SK-N-SH (cell line): ENCODE data around the gene GRM7. TPM values are rescaled to one million over a fixed set of nuclear protein-coding genes. Genes with fewer than 3 reads are reported as not detected.

ENCODE experiments used
- CTCF ChIA-PET: fragments of 300-600, 350-600 bp; formaldehyde crosslinking; extraction: SDS; loops from one replicate; lab custom pipeline; 2021; lab: Yijun Ruan, JAX
- POLR2A ChIA-PET: fragments of 350-600 bp; sonication (Branson Sonifier 250); formaldehyde crosslinking; extraction: SDS; loops from one replicate; lab custom pipeline; 2020; ENCODE audit warnings: antibody characterized with exemption, inconsistent platforms; lab: Yijun Ruan, JAX
- DNase-seq: peaks from one replicate; pipeline ENCODE4 v3.0.0; 2012
- H2AFZ ChIP-seq: fragments of 200-600 bp; sonication (generic); 2 replicates; pipeline ENCODE4 v1.8.1; 2016; ENCODE audit warnings: antibody characterized with exemption, mild to moderate bottlenecking, low read depth
- H3F3A ChIP-seq: fragments of 200-600 bp; sonication (generic); replicated peaks from 2 replicates; pipeline ENCODE3; 2016; ENCODE audit warnings: antibody characterized with exemption, mild to moderate bottlenecking; ENCODE audit not compliant: insufficient read depth
- H3K27ac ChIP-seq, 2 experiments: fragments of 200-500 bp in 1 of 2; fragments of 200-600 bp in 1 of 2; sonication (Bioruptor generic) in 1 of 2; sonication (generic), shearing (Covaris generic) in 1 of 2; 2 replicates each; pipeline versions ENCODE4 v1.5.1 to v1.6.1; 2014 to 2016; ENCODE audit warnings: low read depth in 2 of 2, inconsistent platforms in 1 of 2, low read length in 1 of 2, mild to moderate bottlenecking in 1 of 2, mixed read lengths in 1 of 2
- H3K27me3 ChIP-seq: fragments of 200-600 bp; sonication (generic), shearing (Covaris generic); 2 replicates; pipeline ENCODE4 v1.6.1; 2016; ENCODE audit warnings: mixed run types; ENCODE audit not compliant: insufficient read depth
- H3K36me3 ChIP-seq, 2 experiments: fragments of 200-500 bp in 1 of 2; fragments of 200-600 bp in 1 of 2; sonication (Bioruptor generic) in 1 of 2; sonication (generic) in 1 of 2; replicated peaks in 1 of 2; 2 replicates each; pipeline versions ENCODE3 to v1.5.1; 2014 to 2016; ENCODE audit warnings: low read length in 1 of 2, mild to moderate bottlenecking in 1 of 2; ENCODE audit not compliant: insufficient read depth in 2 of 2, control insufficient read depth in 1 of 2
- H3K4me1 ChIP-seq, 2 experiments: fragments of 200-500 bp in 1 of 2; fragments of 200-600 bp in 1 of 2; sonication (Bioruptor generic) in 1 of 2; sonication (generic), shearing (Covaris generic) in 1 of 2; 2 replicates each; pipeline versions ENCODE4 v1.5.1 to v1.6.1; 2014 to 2016; ENCODE audit warnings: low read depth in 1 of 2, low read length in 1 of 2, mixed run types in 1 of 2; ENCODE audit not compliant: insufficient read depth in 2 of 2, control insufficient read depth in 1 of 2
- H3K4me2 ChIP-seq: fragments of 200-600 bp; sonication (generic), shearing (Covaris generic); 2 replicates; pipeline ENCODE4 v1.6.1; 2017; ENCODE audit warnings: mixed run types
- H3K4me3 ChIP-seq, 2 experiments: fragments of 200-500 bp in 1 of 2; fragments of 200-600 bp in 1 of 2; sonication (Bioruptor generic) in 1 of 2; sonication (generic), shearing (Covaris generic) in 1 of 2; 2 replicates each; pipeline versions ENCODE4 v1.5.1 to v1.8.1; 2014 to 2016; ENCODE audit warnings: low read depth in 2 of 2, inconsistent platforms in 1 of 2, low read length in 1 of 2, mild to moderate bottlenecking in 1 of 2, mixed read lengths in 1 of 2, moderate library complexity in 1 of 2
- H3K79me2 ChIP-seq: fragments of 200-600 bp; sonication (generic); 2 replicates; pipeline ENCODE4 v1.8.1; 2017; ENCODE audit warnings: mild to moderate bottlenecking; ENCODE audit not compliant: insufficient read depth
- H3K9ac ChIP-seq: fragments of 200-600 bp; sonication (generic); 2 replicates; pipeline ENCODE4 v1.6.1; 2017; ENCODE audit warnings: mixed run types
- H3K9me2 ChIP-seq: fragments of 200-600 bp; sonication (generic); 2 replicates; pipeline ENCODE4 v1.6.1; 2017; ENCODE audit warnings: mixed run types
- H3K9me3 ChIP-seq: fragments of 200-600 bp; sonication (generic); 2 replicates; pipeline ENCODE4 v1.6.1; 2017; ENCODE audit warnings: mixed run types, mild to moderate bottlenecking, moderate library complexity
- H4K20me1 ChIP-seq: fragments of 200-600 bp; sonication (generic); 2 replicates; pipeline ENCODE4 v1.6.1; 2017; ENCODE audit warnings: mild to moderate bottlenecking, mixed run types; ENCODE audit not compliant: insufficient read depth
- CHD2 ChIP-seq: fragments of 150-350 bp; IDR thresholded peaks from 2 replicates; pipeline ENCODE4 v1.6.1; 2018; ENCODE audit warnings: low read length; ENCODE audit not compliant: partially characterized antibody
- ELF1 ChIP-seq: IDR thresholded peaks from 2 replicates; pipeline ENCODE4 v1.4.0; 2012
- EP300 ChIP-seq, 2 experiments: IDR thresholded peaks; 2 replicates each; pipeline versions ENCODE4 v1.4.0 to v1.6.1; 2012; ENCODE audit warnings: borderline replicate concordance in 1 of 2, low read depth in 1 of 2, low read length in 1 of 2
- EZH2phosphoT487 ChIP-seq: fragments of 200-600 bp; sonication (generic); IDR thresholded peaks from 2 replicates; pipeline ENCODE4 v1.6.1; 2017; ENCODE audit warnings: low read depth, mixed run types, mild to moderate bottlenecking, antibody characterized with exemption, moderate library complexity, borderline replicate concordance
- FOXJ3 ChIP-seq: sonication (generic); formaldehyde crosslinking; IDR thresholded peaks from 2 replicates; pipeline ENCODE4 v1.5.1; 2020; ENCODE audit warnings: mild to moderate bottlenecking, missing genetic modification reagents
- FOXM1 ChIP-seq: IDR thresholded peaks from 2 replicates; pipeline ENCODE4 v1.4.0; 2012; ENCODE audit warnings: low read depth, mild to moderate bottlenecking
- GABPA ChIP-seq: IDR thresholded peaks from 2 replicates; pipeline ENCODE4 v1.4.0; 2012; ENCODE audit warnings: low read depth, mild to moderate bottlenecking
- GATA2 ChIP-seq: sonication (generic); formaldehyde crosslinking; IDR thresholded peaks from 2 replicates; pipeline ENCODE4 v1.5.0; 2020; ENCODE audit warnings: mild to moderate bottlenecking, missing genetic modification reagents
- IRF3 ChIP-seq: fragments of 150-350 bp; IDR thresholded peaks from 2 replicates; pipeline ENCODE4 v1.6.1; 2016; ENCODE audit warnings: mild to moderate bottlenecking, low read depth, low read length
- JUND ChIP-seq: IDR thresholded peaks from 2 replicates; pipeline ENCODE4 v1.4.0; 2012
- MAX ChIP-seq: IDR thresholded peaks from 2 replicates; pipeline ENCODE4 v1.4.0; 2012; ENCODE audit warnings: low read depth
- MEF2A ChIP-seq: IDR thresholded peaks from 2 replicates; pipeline ENCODE4 v1.4.0; 2012; ENCODE audit warnings: low read depth, borderline replicate concordance
- MXI1 ChIP-seq: IDR thresholded peaks from 2 replicates; pipeline ENCODE4 v1.6.1; 2012; ENCODE audit warnings: mild to moderate bottlenecking, low read depth, low read length, improper control_type of control experiment
- NFIC ChIP-seq: IDR thresholded peaks from 2 replicates; pipeline ENCODE4 v1.4.0; 2012; ENCODE audit warnings: borderline replicate concordance
- PBX3 ChIP-seq: IDR thresholded peaks from 2 replicates; pipeline ENCODE4; 2012
- RCOR1 ChIP-seq: fragments of 150-350 bp; IDR thresholded peaks from 2 replicates; pipeline ENCODE4 v1.6.1; 2017; ENCODE audit warnings: antibody characterized with exemption, low read length
- REST ChIP-seq: IDR thresholded peaks from 2 replicates; pipeline ENCODE4 v1.6.1; 2012; ENCODE audit warnings: mild to moderate bottlenecking, low read depth, low read length, moderate library complexity
- RFX5 ChIP-seq: IDR thresholded peaks from 2 replicates; pipeline ENCODE4 v1.6.1; 2012; ENCODE audit warnings: mild to moderate bottlenecking, improper control_type of control experiment, low read length
- RXRA ChIP-seq: IDR thresholded peaks from 2 replicates; pipeline ENCODE4 v1.4.0; 2012; ENCODE audit warnings: low read depth, mild to moderate bottlenecking, borderline replicate concordance
- SMC3 ChIP-seq: IDR thresholded peaks from 2 replicates; pipeline ENCODE4 v1.6.1; 2012; ENCODE audit warnings: low read depth, low read length, improper control_type of control experiment
- TCF12 ChIP-seq: IDR thresholded peaks from 2 replicates; pipeline ENCODE4 v1.4.0; 2012
- TEAD4 ChIP-seq: IDR thresholded peaks from 2 replicates; pipeline ENCODE4 v1.4.0; 2012; ENCODE audit warnings: mild to moderate bottlenecking, borderline replicate concordance; ENCODE audit not compliant: insufficient read depth
- USF1 ChIP-seq: IDR thresholded peaks from 2 replicates; pipeline ENCODE4 v1.4.0; 2012; ENCODE audit warnings: low read depth, borderline replicate concordance
- USF2 ChIP-seq: fragments of 150-350 bp; IDR thresholded peaks from 2 replicates; pipeline ENCODE4 v1.6.1; 2017; ENCODE audit warnings: antibody characterized with exemption, low read length, low read depth, borderline replicate concordance
- ZBTB33 ChIP-seq: IDR thresholded peaks from 2 replicates; pipeline ENCODE4 v1.4.0; 2012; ENCODE audit warnings: low read depth, borderline replicate concordance
- WGBS: methylation state at CpG from one replicate; pipeline ENCODE4 v1.1.6; 2017; ENCODE audit warnings: low lambda C conversion rate; 5-methylcytosine and 5-hydroxymethylcytosine counted together
- polyA plus RNA-seq, 3 experiments: library from polyadenylated mRNA; depleted of rRNA; stranded (reverse); fragments of >200 nt; gene quantifications; 2 replicates each; pipeline ENCODE4 v1.2.3, GENCODE V29; 2012

The GRM7 gene
- polyA plus RNA-seq, 1 of the 3 experiments (the other 2 are of a cell fraction), result 0.03 TPM

- H3K27me3 ChIP-seq, result no peaks in the 10 kb centered on the region
- DNase-seq, result peak; percentile 79
- no peaks in the 10 kb centered on the region for H3K36me3 ChIP-seq
- H3F3A ChIP-seq, result no peaks in the 10 kb centered on the region
- H4K20me1 ChIP-seq, result no peaks in the 10 kb centered on the region
- H3K79me2 ChIP-seq, result no peaks in the 10 kb centered on the region
- H3K4me2 ChIP-seq, result no peak overlapping the region
- no peaks in the 10 kb centered on the region; the same call in 1 of the 2 replicates for H3K9me3 ChIP-seq
- H3K9me2 ChIP-seq, result no peaks in the 10 kb centered on the region
- H2AFZ ChIP-seq, result no peak overlapping the region
- ChIA-PET CTCF (interaction anchor here (0.7 kb wide), 1 partner anchor 15 kb away, joined by 4 read pairs; no protein-coding TSS in a partner anchor), POLR2A (no interaction called here)
- H3K27ac ChIP-seq, result peak overlapping the region in 1 of 2 experiments; percentile 94; a peak in 2 of 4 replicates
- H3K4me1 ChIP-seq, result peaks cover 0 to 21% of the 10 kb centered on the region in 2 experiments; a peak in 2 of 4 replicates
- H3K9ac ChIP-seq, result no peak overlapping the region
- WGBS, result 7% methylated on average over 4 of the region's 4 CpGs
- peak overlapping the region in 1 of 2 experiments; percentile 9; a peak in 1 of 4 replicates for H3K4me3 ChIP-seq
- peak; percentile 70 for TF ChIP-seq CHD2
- no peak for TF ChIP-seq MAX
- no peak for TF ChIP-seq FOXM1
- no peak for TF ChIP-seq USF2
- 0 out of 2 replicates have a peak, but pooled peaks have one; percentile 17 for TF ChIP-seq MXI1
- no peak for TF ChIP-seq REST
- TF ChIP-seq USF1, result no peak
- TF ChIP-seq RFX5, result no peak
- no peak for TF ChIP-seq ZBTB33
- no peak; the same call in none of the 2 replicates for TF ChIP-seq GATA2 (CRISPR knock-in tag)
- no peak for TF ChIP-seq GABPA
- no peak for TF ChIP-seq EZH2phosphoT487
- TF ChIP-seq EP300 (IDR thresholded peaks at IDR 0.05; ENCODE audit: borderline replicate concordance in 1 of 2, low read depth in 1 of 2, low read length in 1 of 2), result peak in 1 of 2 experiments; percentile 89; a peak in 2 of 4 replicates
- TF ChIP-seq TEAD4, result no peak
- TF ChIP-seq JUND, result no peak
- TF ChIP-seq MEF2A, result no peak
- TF ChIP-seq IRF3, result no peak
- no peak for TF ChIP-seq PBX3
- TF ChIP-seq ELF1, result no peak
- TF ChIP-seq TCF12, result peak; percentile 15; the same call in 1 of the 2 replicates
- TF ChIP-seq RCOR1, result peak; percentile 93
- no peak; the same call in 1 of the 2 replicates for TF ChIP-seq NFIC
- TF ChIP-seq FOXJ3 (CRISPR knock-in tag), result no peak; the same call in none of the 2 replicates
- no peak for TF ChIP-seq SMC3
- TF ChIP-seq RXRA, result no peak
Observed at GRCh38 chr3:7630925-7631324, 770.0 kb downstream of the GRM7 start.
